GM12878 (cell line): ENCODE measurements around the gene SOX4. TPM values are rescaled to one million over a fixed set of nuclear protein-coding genes. Genes with fewer than 3 reads are reported as not detected.

ENCODE experiments used
- CEBPZ ChIP-seq: fragments of 150-350 bp; IDR thresholded peaks from 2 replicates; pipeline ENCODE4 v1.6.1; 2016; ENCODE audit warnings: low read depth, low read length
- CREB1 ChIP-seq: IDR thresholded peaks from 2 replicates; pipeline ENCODE4 v1.6.1; 2012; ENCODE audit warnings: low read depth, mild to moderate bottlenecking, inconsistent platforms
- DPF2 ChIP-seq: fragments of 450-650 bp; IDR thresholded peaks from 2 replicates; pipeline ENCODE4 v1.6.1; 2017; ENCODE audit warnings: mild to moderate bottlenecking
- EGR1 ChIP-seq, 2 experiments: IDR thresholded peaks; 1 replicate in 1 of 2; 2 replicates in 1 of 2; pipeline ENCODE4 v1.6.1; 2011 to 2012; ENCODE audit warnings: low read depth in 2 of 2, low read length in 2 of 2, borderline replicate concordance in 1 of 2, mild to moderate bottlenecking in 1 of 2, moderate library complexity in 1 of 2
- JUND ChIP-seq: IDR thresholded peaks from 2 replicates; pipeline ENCODE4 v1.6.1; 2012; ENCODE audit warnings: low read depth, mild to moderate bottlenecking, low read length, improper control_type of control experiment, moderate library complexity
- KDM1A ChIP-seq: fragments of 200-600 bp; sonication (generic); IDR thresholded peaks from 2 replicates; pipeline ENCODE4 v1.6.1; 2016; ENCODE audit warnings: borderline replicate concordance
- MXI1 ChIP-seq: fragments of 150-350 bp; IDR thresholded peaks from 2 replicates; pipeline ENCODE4 v1.6.1; 2011; ENCODE audit warnings: low read depth, mild to moderate bottlenecking, inconsistent platforms, low read length, improper control_type of control experiment
- MYC ChIP-seq: IDR thresholded peaks from 2 replicates; pipeline ENCODE4 v1.6.1; 2011; ENCODE audit warnings: mild to moderate bottlenecking, low read length, moderate library complexity, inconsistent platforms; ENCODE audit not compliant: insufficient read depth, insufficient replicate concordance, insufficient read length, severe bottlenecking
- NFXL1 ChIP-seq: fragments of 450-650 bp; IDR thresholded peaks from 2 replicates; pipeline ENCODE4 v1.6.1; 2017; ENCODE audit warnings: antibody characterized with exemption, mild to moderate bottlenecking, borderline replicate concordance
- NKRF ChIP-seq: fragments of 450-650 bp; conservative IDR thresholded peaks from 2 replicates; pipeline ENCODE4 v1.6.1; 2017; ENCODE audit warnings: mild to moderate bottlenecking, moderate library complexity
- PAX8 ChIP-seq: fragments of 450-650 bp; IDR thresholded peaks from 2 replicates; pipeline ENCODE4 v1.6.1; 2017; ENCODE audit warnings: mild to moderate bottlenecking, moderate library complexity
- PKNOX1 ChIP-seq: fragments of 450-650 bp; IDR thresholded peaks from 2 replicates; pipeline ENCODE4 v1.6.1; 2016; ENCODE audit warnings: mild to moderate bottlenecking
- POLR2AphosphoS2 ChIP-seq: IDR thresholded peaks from 2 replicates; pipeline ENCODE4 v1.6.1; 2011; ENCODE audit warnings: low read depth, mild to moderate bottlenecking, low read length, improper control_type of control experiment, moderate library complexity
- SIX5 ChIP-seq: IDR thresholded peaks from 2 replicates; pipeline ENCODE4 v1.6.1; 2011; ENCODE audit warnings: mild to moderate bottlenecking, low read depth, low read length, moderate library complexity; ENCODE audit not compliant: severe bottlenecking
- SRF ChIP-seq, 2 experiments: IDR thresholded peaks; 2 replicates each; pipeline ENCODE4 v1.6.1; 2011; ENCODE audit warnings: low read depth in 2 of 2, low read length in 2 of 2, mild to moderate bottlenecking in 1 of 2, moderate library complexity in 1 of 2
- SUZ12 ChIP-seq: fragments of 200-600 bp; sonication (generic); IDR thresholded peaks from one replicate; pipeline ENCODE4 v1.6.1; 2018; ENCODE audit warnings: antibody characterized with exemption, mild to moderate bottlenecking; ENCODE audit not compliant: unreplicated experiment
- ZSCAN29 ChIP-seq: fragments of 450-650 bp; IDR thresholded peaks from 2 replicates; pipeline ENCODE4 v1.6.1; 2017; ENCODE audit warnings: mild to moderate bottlenecking, moderate library complexity
- polyA plus RNA-seq, 11 experiments: library from polyadenylated mRNA; depleted of rRNA in 4 of 11; unstranded in 6 of 11; stranded (reverse) in 5 of 11; fragments of >200 nt; fragmentation: Nextera tagmentation in 4 of 11; fragmentation: Illumina TruSeq in 1 of 11; extraction: Ambion mirVana in 4 of 11; extraction: Trizol in 1 of 11; gene quantifications; 1 replicate in 1 of 11; 2 replicates in 10 of 11; pipeline versions ENCODE4 v1.2.1 to v1.2.3, GENCODE V29; 2011 to 2016; ENCODE audit warnings: inconsistent platforms in 2 of 11, missing spikeins in 2 of 11, low read depth in 1 of 11
- total RNA-seq, 4 experiments: library from RNA; depleted of rRNA in 3 of 4; stranded (reverse); fragments of >200 nt in 3 of 4; fragmentation: Illumina TruSeq in 1 of 4; extraction: Trizol in 1 of 4; gene quantifications; 2 replicates each; pipeline versions ENCODE4 v1.2.1 to v1.2.3, GENCODE V29; 2013 to 2021
- TF ChIP-seq, protein P1 (sequence below): IDR thresholded peaks from 2 replicates; pipeline ENCODE4 v1.6.1; 2011; ENCODE audit warnings: low read depth, low read length, improper control_type of control experiment, borderline replicate concordance

Gene SOX4
- total and polyA plus RNA-seq, 10 of the 15 experiments (the other 5 are each of a cell fraction or from before 2014, with no cell fraction given): 16.8 to 119 (median 26.5) TPM

- TF ChIP-seq PKNOX1: no peak
- no peak for TF ChIP-seq JUND
- TF ChIP-seq POLR2AphosphoS2: no peak
- TF ChIP-seq MXI1: no peak
- TF ChIP-seq NKRF: peak; percentile 17; the same call in 1 of the 2 replicates
- TF ChIP-seq SRF (IDR thresholded peaks at IDR 0.05; ENCODE audit: low read depth in 2 of 2, low read length in 2 of 2): no peak
- no peak for TF ChIP-seq NFXL1
- no peak for TF ChIP-seq CREB1
- no peak for TF ChIP-seq MYC
- TF ChIP-seq CEBPZ: no peak
- TF ChIP-seq, protein P1, sequence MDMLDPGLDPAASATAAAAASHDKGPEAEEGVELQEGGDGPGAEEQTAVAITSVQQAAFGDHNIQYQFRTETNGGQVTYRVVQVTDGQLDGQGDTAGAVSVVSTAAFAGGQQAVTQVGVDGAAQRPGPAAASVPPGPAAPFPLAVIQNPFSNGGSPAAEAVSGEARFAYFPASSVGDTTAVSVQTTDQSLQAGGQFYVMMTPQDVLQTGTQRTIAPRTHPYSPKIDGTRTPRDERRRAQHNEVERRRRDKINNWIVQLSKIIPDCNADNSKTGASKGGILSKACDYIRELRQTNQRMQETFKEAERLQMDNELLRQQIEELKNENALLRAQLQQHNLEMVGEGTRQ: no peak
- TF ChIP-seq SIX5: no peak
- TF ChIP-seq PAX8: no peak
- TF ChIP-seq EGR1 (IDR thresholded peaks at IDR 0.05; ENCODE audit: borderline replicate concordance in 1 of 2, low read depth in 2 of 2, low read length in 2 of 2): peak in 1 of 2 experiments; percentile 81; a peak in 2 of 3 replicates
- TF ChIP-seq ZSCAN29: no peak
- TF ChIP-seq DPF2: peak; percentile 40
- TF ChIP-seq KDM1A: no peak
- no peak for TF ChIP-seq SUZ12
Observed at GRCh38 chr6:21595285-21596144, 2.0 kb downstream of the SOX4 start (continued).
